GM21390 (cell line): ENCODE data around the gene FBXL15.

Source experiments
- ATAC-seq: cut with Tn5 transposase; IDR thresholded peaks from one replicate; pipeline ENCODE4 v1.9.1; 2021; ENCODE audit not compliant: unreplicated experiment

FBXL15 gene

GRCh38 chr10:102424916-102425315 lies 4.3 kb downstream of the FBXL15 start:
- no peak for ATAC-seq

GRCh38 chr10:102425444-102425843 lies 4.8 kb downstream of the FBXL15 start:
- ATAC-seq = no peak

GRCh38 chr10:102426803-102427287 lies 6.2 kb downstream of the FBXL15 start:
- ATAC-seq = no peak

- no peak for ATAC-seq
Observed at GRCh38 chr10:102429468-102429867, 8.8 kb downstream of the FBXL15 start.

GRCh38 chr10:102431452-102432124 lies 11.0 kb downstream of the FBXL15 start:
- ATAC-seq = peak; percentile 3

- ATAC-seq = peak; percentile 87
Observed at GRCh38 chr10:102432162-102432950, 11.7 kb downstream of the FBXL15 start, which contains the start of gene CUEDC2. CUEDC2 (minus strand) TSS chr10:102432574; CDS start chr10:102425188, 7,386 bp downstream.

- no peak for ATAC-seq
Observed at GRCh38 chr10:102433619-102434046, 13.0 kb downstream of the FBXL15 start.

- no peak for ATAC-seq
Observed at GRCh38 chr10:102434394-102435132, 13.9 kb downstream of the FBXL15 start.

GRCh38 chr10:102435133-102435497 lies 14.5 kb downstream of the FBXL15 start:
- no peak for ATAC-seq

GRCh38 chr10:102435529-102436233 lies 15.0 kb downstream of the FBXL15 start:
- no peak for ATAC-seq

GRCh38 chr10:102436312-102436711 lies 15.7 kb downstream of the FBXL15 start:
- no peak for ATAC-seq

- ATAC-seq = no peak
Observed at GRCh38 chr10:102437515-102437914, 16.9 kb downstream of the FBXL15 start.

GRCh38 chr10:102438374-102438773 lies 17.7 kb downstream of the FBXL15 start:
- ATAC-seq = no peak

- no peak for ATAC-seq
Observed at GRCh38 chr10:102444851-102445250, 24.2 kb downstream of the FBXL15 start.

- peak; percentile 47 for ATAC-seq
Observed at GRCh38 chr10:102449321-102450123, 28.9 kb downstream of the FBXL15 start.

GRCh38 chr10:102450124-102450373 lies 29.4 kb downstream of the FBXL15 start:
- no peak for ATAC-seq

- peak; percentile 69 for ATAC-seq
Observed at GRCh38 chr10:102450374-102451104, 29.9 kb downstream of the FBXL15 start.

GRCh38 chr10:102451105-102451969 lies 30.7 kb downstream of the FBXL15 start, which contains the start of gene C10orf95:
C10orf95 (minus strand) TSS chr10:102451543; CDS start chr10:102451093, 450 bp downstream.
- ATAC-seq = no peak
